Esophagus (tissue), 2 donors: Measurements from ENCODE around the gene PSMD9. TPM values are rescaled to one million over a fixed set of nuclear protein-coding genes. Genes with fewer than 3 reads are reported as not detected.
"Not testable (repeated sequence)": the region's sequence is repeated elsewhere in the genome, so short reads cannot be mapped to it uniquely, and the experiment has no call there.

ENCODE experiments used
- H3K27ac ChIP-seq, 2 donors: one replicate each; pipeline ENCODE4 v1.5.1; 2013; ENCODE audit warnings: low read depth in 2 of 2, mild to moderate bottlenecking in 2 of 2, inconsistent platforms in 1 of 2, low read length in 1 of 2, moderate library complexity in 1 of 2
- H3K27me3 ChIP-seq, 2 donors: one replicate each; pipeline ENCODE4 v1.6.1; 2013; ENCODE audit warnings: low read length in 2 of 2, control low read depth in 1 of 2, mild to moderate bottlenecking in 1 of 2; ENCODE audit not compliant: insufficient read depth in 2 of 2, control insufficient read depth in 1 of 2
- H3K36me3 ChIP-seq, 2 donors: one replicate each; pipeline ENCODE4 v1.6.1; 2013; ENCODE audit warnings: low read length in 1 of 2; ENCODE audit not compliant: control insufficient read depth in 2 of 2, insufficient read depth in 2 of 2
- H3K4me1 ChIP-seq, 2 donors: one replicate each; pipeline ENCODE4 v1.6.1; 2013; ENCODE audit warnings: low read length in 1 of 2; ENCODE audit not compliant: control insufficient read depth in 2 of 2, insufficient read depth in 2 of 2
- H3K4me3 ChIP-seq, 2 donors: one replicate each; pipeline ENCODE4 v1.5.1; 2013; ENCODE audit warnings: low read length in 2 of 2, mild to moderate bottlenecking in 2 of 2, low read depth in 1 of 2, moderate library complexity in 1 of 2
- H3K9me3 ChIP-seq, 2 donors: one replicate each; pipeline ENCODE4 v1.6.1; 2013; ENCODE audit warnings: mild to moderate bottlenecking in 2 of 2, low read depth in 1 of 2, low read length in 1 of 2, moderate library complexity in 1 of 2; ENCODE audit not compliant: control insufficient read depth in 2 of 2, insufficient read depth in 1 of 2
- WGBS, 2 donors: extraction: QIAGEN DNeasy Blood & Tissue Kit; methylation state at CpG; one replicate each; pipeline ENCODE4 v1.1.7; 2013; 5-methylcytosine and 5-hydroxymethylcytosine counted together
- polyA plus RNA-seq, 2 donors: library from polyadenylated mRNA; stranded (reverse); fragments of 200-250 nt; gene quantifications; one replicate each; pipeline ENCODE4 v1.2.3, GENCODE V29; 2013
- donor health status: healthy with polysubstance abuse.
- donor health status: Bipolar disorder and iron deficiency.

The PSMD9 gene
- polyA plus RNA-seq, 2 donors, result 18.3 to 88.2 TPM

- H3K4me3 ChIP-seq, result no peak overlapping the region
- no peaks in the 10 kb centered on the region for H3K9me3 ChIP-seq
- 55 to 62% methylated on average over 5 of the region's 5 CpGs for WGBS, 2 donors
- peak overlapping the region in 1 of 2 donors; percentile 18 for H3K27ac ChIP-seq
- no peaks in the 10 kb centered on the region for H3K4me1 ChIP-seq
- no peaks in the 10 kb centered on the region for H3K27me3 ChIP-seq
- H3K36me3 ChIP-seq, result no peaks in the 10 kb centered on the region
Measured at GRCh38 chr12:121872546-121873215, 15.9 kb upstream of the PSMD9 start.

GRCh38 chr12:121873216-121873569 lies 15.4 kb upstream of the PSMD9 start:
- WGBS, 2 donors, result 83 to 88% methylated on average over 6 of the region's 6 CpGs
- no peak overlapping the region for H3K27ac ChIP-seq
- H3K4me3 ChIP-seq, result no peak overlapping the region
- H3K4me1 ChIP-seq, result no peaks in the 10 kb centered on the region
- H3K9me3 ChIP-seq, result no peaks in the 10 kb centered on the region
- no peaks in the 10 kb centered on the region for H3K36me3 ChIP-seq
- H3K27me3 ChIP-seq, result no peaks in the 10 kb centered on the region

DNA sequence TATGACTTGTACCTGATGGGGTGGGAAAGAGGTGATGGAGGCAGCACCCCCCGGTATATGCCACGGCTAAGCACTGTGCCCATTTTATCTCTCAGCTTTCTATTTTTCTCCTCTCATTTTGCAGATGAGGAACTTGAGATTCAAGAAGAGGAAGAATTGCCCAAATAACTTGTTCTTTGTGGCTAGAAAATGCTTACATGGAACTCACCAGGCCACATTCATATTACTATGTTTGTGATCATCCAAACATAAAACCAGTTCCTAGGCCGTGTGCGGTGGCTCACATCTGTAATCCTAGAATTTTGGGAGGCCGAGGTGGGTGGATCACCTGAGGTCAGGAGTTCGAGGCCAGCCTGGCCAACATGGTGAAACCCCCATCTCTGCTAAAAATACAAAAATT lies 14.5 kb upstream of the PSMD9 start:
- no peak overlapping the region for H3K27ac ChIP-seq
- no peaks in the 10 kb centered on the region for H3K4me1 ChIP-seq
- WGBS, 2 donors, result 90 to 94% methylated on average over 6 of the region's 6 CpGs
- no peaks in the 10 kb centered on the region for H3K36me3 ChIP-seq
- H3K9me3 ChIP-seq, result no peaks in the 10 kb centered on the region
- H3K4me3 ChIP-seq, result no peak overlapping the region
- no peaks in the 10 kb centered on the region for H3K27me3 ChIP-seq

GRCh38 chr12:121875582-121875981 lies 13.0 kb upstream of the PSMD9 start:
- WGBS, 2 donors, result 89 to 93% methylated on average over 6 of the region's 6 CpGs
- no peak overlapping the region for H3K4me3 ChIP-seq
- H3K27me3 ChIP-seq, result no peaks in the 10 kb centered on the region
- no peaks in the 10 kb centered on the region for H3K9me3 ChIP-seq
- H3K36me3 ChIP-seq, result no peaks in the 10 kb centered on the region
- no peak overlapping the region for H3K27ac ChIP-seq
- no peaks in the 10 kb centered on the region for H3K4me1 ChIP-seq

- not testable (repeated sequence) for H3K4me1 ChIP-seq, H3K36me3 ChIP-seq, H3K4me3 ChIP-seq, H3K27me3 ChIP-seq, H3K9me3 ChIP-seq, H3K27ac ChIP-seq
- 90 to 93% methylated on average over 8 of the region's 8 CpGs for WGBS, 2 donors
Measured at GRCh38 chr12:121876080-121876447, 12.5 kb upstream of the PSMD9 start.

GRCh38 chr12:121883315-121883660 lies 5.3 kb upstream of the PSMD9 start:
- no peak overlapping the region for H3K4me3 ChIP-seq
- H3K36me3 ChIP-seq, result no peaks in the 10 kb centered on the region
- H3K4me1 ChIP-seq, result no peaks in the 10 kb centered on the region
- 58 to 61% methylated on average over 4 of the region's 4 CpGs for WGBS, 2 donors
- H3K9me3 ChIP-seq, result no peaks in the 10 kb centered on the region
- H3K27me3 ChIP-seq, result no peaks in the 10 kb centered on the region
- H3K27ac ChIP-seq, result no peak overlapping the region

DNA sequence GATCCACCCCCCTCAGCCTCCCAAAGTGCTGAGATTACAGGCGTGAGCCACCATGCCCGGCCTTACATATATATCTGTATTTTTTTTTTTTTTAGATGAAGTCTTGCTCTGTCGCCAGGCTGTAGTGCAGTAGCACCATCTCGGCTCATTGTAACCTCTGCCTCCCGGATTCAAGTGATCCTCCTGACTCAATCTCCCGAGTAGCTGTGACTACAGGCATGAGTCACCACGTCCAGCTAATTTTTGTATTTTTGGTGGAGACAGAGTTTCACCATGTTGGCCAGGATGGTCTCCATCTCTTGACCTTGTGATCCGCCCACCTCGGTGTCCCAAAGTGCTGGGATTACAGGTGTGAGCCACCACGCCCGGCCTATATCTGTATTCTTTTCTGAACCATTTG lies 3.5 kb upstream of the PSMD9 start:
- WGBS, 2 donors, result 83 to 84% methylated on average over 11 of the region's 11 CpGs

DNA sequence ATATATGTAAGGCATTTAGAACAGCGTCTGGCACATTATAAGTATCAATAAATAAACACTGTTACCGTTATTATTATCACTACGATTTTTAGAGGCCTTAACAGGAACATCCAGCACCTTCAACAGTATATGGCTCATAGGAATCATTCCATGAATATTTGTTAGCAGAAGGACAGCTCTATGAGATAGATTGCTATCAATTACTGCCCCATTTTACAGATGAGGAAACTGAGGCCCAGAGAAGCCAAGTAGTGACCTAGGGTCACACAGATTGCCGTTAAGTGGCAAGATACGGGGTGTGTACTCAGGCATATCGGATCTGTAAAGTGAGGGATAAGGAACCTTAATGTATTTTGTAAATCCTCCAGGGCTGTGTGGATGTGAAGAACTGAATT lies 510 bp upstream of the PSMD9 start:
- H3K4me1 ChIP-seq, result peaks cover 0 to 2% of the 10 kb centered on the region in 2 donors
- no peaks in the 10 kb centered on the region for H3K27me3 ChIP-seq
- 47 to 56% methylated on average over 6 of the region's 6 CpGs for WGBS, 2 donors
- H3K9me3 ChIP-seq, result no peaks in the 10 kb centered on the region
- H3K4me3 ChIP-seq, result peak overlapping the region; percentile 77
- H3K27ac ChIP-seq, result peak overlapping the region; percentile 18 to 45
- peaks cover 0 to under 1% of the 10 kb centered on the region in 2 donors for H3K36me3 ChIP-seq

More for the DNA sequence above, 3.5 kb upstream of the PSMD9 start:
- not testable (repeated sequence) for H3K4me1 ChIP-seq, H3K9me3 ChIP-seq, H3K27me3 ChIP-seq, H3K36me3 ChIP-seq, H3K27ac ChIP-seq, H3K4me3 ChIP-seq

DNA sequence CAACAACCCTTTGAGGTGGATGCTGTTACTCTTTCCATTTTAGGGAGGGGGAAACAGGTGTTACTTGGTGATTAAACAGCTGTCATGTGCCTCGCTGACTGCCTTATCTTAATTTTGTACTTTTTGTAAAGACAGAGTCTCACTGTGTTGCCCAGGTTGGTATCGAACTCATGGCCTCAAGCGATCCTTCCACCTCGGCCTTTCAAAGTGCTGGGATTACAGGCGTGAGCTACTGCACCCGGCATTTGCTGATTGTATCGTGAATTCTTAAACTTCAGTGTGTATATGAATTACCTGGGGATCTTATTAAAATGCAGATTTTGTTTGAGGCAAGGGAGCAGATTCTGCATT lies 659 bp downstream of the PSMD9 start:
- Histone ChIP-seq H3K9me3 (no peaks in the 10 kb centered on the region), H3K27me3 (no peaks in the 10 kb centered on the region), H3K4me3 (peak overlapping the region; percentile 77), H3K36me3 (peaks cover 0 to 3% of the 10 kb centered on the region in 2 donors), H3K4me1 (peaks cover 2 to 3% of the 10 kb centered on the region in 2 donors), H3K27ac (peak overlapping the region; percentile 97 to 99)
- 1 to 2% methylated on average over 7 of the region's 7 CpGs for WGBS, 2 donors

GRCh38 chr12:121889661-121890060 lies 1.1 kb downstream of the PSMD9 start:
- H3K4me3 ChIP-seq, result peak overlapping the region; percentile 77
- H3K4me1 ChIP-seq, H3K36me3 ChIP-seq, H3K9me3 ChIP-seq, H3K27me3 ChIP-seq, H3K27ac ChIP-seq: not testable (repeated sequence)
- 43 to 45% methylated on average over 6 of the region's 6 CpGs for WGBS, 2 donors
